Body of pancreas (tissue), 4 donors: ENCODE data around the gene RUSF1. TPM values are rescaled to one million over a fixed set of nuclear protein-coding genes. Genes with fewer than 3 reads are reported as not detected.
A peak's percentile ranks its signal among the peaks of the same experiment; 100 is the strongest.
"Not testable (repeated sequence)": the region's sequence is repeated elsewhere in the genome, so short reads cannot be mapped to it uniquely, and the experiment has no call there.

Experiments
- ATAC-seq: fragments of 150-250 bp; one replicate; pipeline ENCODE4 v1.9.1; 2016
- DNase-seq, 4 donors: peaks; one replicate each; pipeline ENCODE4 v3.0.0-alpha.2; 2019
- H3K27ac ChIP-seq, 4 donors: fragments of 200-600 bp; sonication (generic); 1 replicate in 3 of 4; 2 replicates in 1 of 4; pipeline versions ENCODE4 v1.5.1 to v1.6.1; 2016 to 2019; ENCODE audit warnings: mild to moderate bottlenecking in 1 of 4, mixed read lengths in 1 of 4, moderate library complexity in 1 of 4
- H3K27me3 ChIP-seq, 2 donors: fragments of 200-600 bp; sonication (generic); one replicate each; pipeline ENCODE4 v1.6.0; 2016; ENCODE audit warnings: mild to moderate bottlenecking in 1 of 2
- H3K36me3 ChIP-seq, 2 donors: fragments of 200-600 bp; sonication (generic); replicated peaks in 1 of 2; 2 replicates each; pipeline ENCODE4 v1.5.1; 2016; ENCODE audit warnings: low read depth in 2 of 2; ENCODE audit not compliant: insufficient read depth in 1 of 2
- H3K4me1 ChIP-seq: fragments of 200-600 bp; sonication (generic); one replicate; pipeline ENCODE4 v1.6.0; 2016
- H3K4me3 ChIP-seq, 2 donors: fragments of 200-600 bp; sonication (generic); 1 replicate in 1 of 2; 2 replicates in 1 of 2; pipeline ENCODE4 v1.5.1; 2016 to 2019
- H3K9me3 ChIP-seq, 3 donors: fragments of 200-600 bp; sonication (generic); 1 replicate in 2 of 3; 2 replicates in 1 of 3; pipeline ENCODE4 v1.5.1; 2016
- POLR2A ChIP-seq, 3 donors: fragments of 450-650 bp; IDR thresholded peaks; one replicate each; pipeline ENCODE4 v1.6.1; 2016; ENCODE audit warnings: antibody characterized with exemption in 3 of 3, mild to moderate bottlenecking in 2 of 3
- WGBS, 2 donors: methylation state at CpG; one replicate each; pipeline ENCODE4 v1.1.5; 2017; 5-methylcytosine and 5-hydroxymethylcytosine counted together
- intact Hi-C: fragments of 100-400 bp; cut with DNase I; formaldehyde crosslinking; loops from one replicate; pipeline ENCODE4 v1.15.1; 2023
- total RNA-seq, 2 donors: library from RNA; depleted of rRNA; stranded (reverse); fragments of >200 nt; gene quantifications; one replicate each; pipeline ENCODE4 v1.1.0, GENCODE V29; 2016
- TF ChIP-seq, protein P1 (sequence below), 7 experiments: fragments of 450-650 bp in 4 of 7; fragments of 200-600 bp in 3 of 7; sonication (generic) in 3 of 7; IDR thresholded peaks; one replicate each; pipeline ENCODE4 v1.5.1; 2016 to 2019; ENCODE audit warnings: antibody characterized with exemption in 7 of 7

RUSF1 gene
- total RNA-seq, 2 donors from 2014 or later, result 72.9 to 77.5 TPM

DNA sequence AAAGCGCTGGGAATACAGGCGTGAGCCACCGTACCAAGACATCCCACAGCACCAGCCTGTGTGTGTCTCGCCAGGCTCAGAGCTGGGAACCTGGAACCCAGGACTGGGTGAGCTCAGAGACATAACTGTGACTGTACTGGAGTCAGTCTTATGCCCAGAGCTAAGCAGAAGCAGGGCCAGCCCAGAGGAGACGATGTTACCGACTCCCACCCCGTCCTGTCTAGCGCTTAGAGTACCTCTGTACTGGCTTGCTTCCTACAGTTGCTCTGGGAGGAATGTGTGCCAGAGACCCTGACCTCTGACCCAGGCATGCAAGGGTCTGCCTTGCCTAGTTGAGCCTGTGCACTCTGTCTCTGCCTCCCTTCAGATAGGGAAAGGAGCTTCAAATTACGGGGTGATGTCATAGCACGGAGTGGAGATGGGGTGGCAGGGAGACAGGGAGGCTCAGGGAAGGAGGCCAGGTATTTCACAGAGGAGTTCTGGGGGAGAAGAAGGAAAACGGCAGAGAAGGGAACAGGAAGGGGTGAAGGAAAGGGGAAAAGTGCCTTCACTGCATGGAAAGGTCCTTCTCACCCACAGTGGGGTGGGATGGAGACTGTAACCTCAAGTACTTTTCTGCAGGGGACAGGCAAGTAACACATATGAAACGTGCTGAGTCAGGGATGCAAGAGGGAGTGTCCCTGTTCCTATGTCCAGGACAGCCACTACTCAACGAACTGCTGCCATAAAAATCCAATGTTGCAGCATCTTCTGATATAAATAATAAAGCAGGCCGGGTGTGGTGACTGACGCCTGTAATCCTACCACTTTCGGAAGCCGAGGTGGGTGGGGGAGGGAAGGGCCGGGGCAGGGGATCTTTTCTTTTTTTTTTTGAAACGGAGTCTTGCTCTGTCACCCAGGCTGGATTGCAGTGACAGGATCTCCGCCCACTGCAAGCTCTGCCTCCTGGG lies 54.7 kb downstream of the RUSF1 start:
- Histone ChIP-seq H3K27me3 (no peaks in the 10 kb centered on the region), H3K9me3 (no peaks in the 10 kb centered on the region), H3K4me1 (peaks cover 62% of the 10 kb centered on the region), H3K36me3 (no peaks in the 10 kb centered on the region), H3K4me3 (no peak overlapping the region), H3K27ac (peak overlapping the region in 2 of 4 donors; percentile 10 to 22)
- WGBS, 2 donors, result 68 to 79% methylated on average over 20 of the region's 20 CpGs
- DNase-seq, result peak in 1 of 4 donors; percentile 23
- TF ChIP-seq, protein P1, sequence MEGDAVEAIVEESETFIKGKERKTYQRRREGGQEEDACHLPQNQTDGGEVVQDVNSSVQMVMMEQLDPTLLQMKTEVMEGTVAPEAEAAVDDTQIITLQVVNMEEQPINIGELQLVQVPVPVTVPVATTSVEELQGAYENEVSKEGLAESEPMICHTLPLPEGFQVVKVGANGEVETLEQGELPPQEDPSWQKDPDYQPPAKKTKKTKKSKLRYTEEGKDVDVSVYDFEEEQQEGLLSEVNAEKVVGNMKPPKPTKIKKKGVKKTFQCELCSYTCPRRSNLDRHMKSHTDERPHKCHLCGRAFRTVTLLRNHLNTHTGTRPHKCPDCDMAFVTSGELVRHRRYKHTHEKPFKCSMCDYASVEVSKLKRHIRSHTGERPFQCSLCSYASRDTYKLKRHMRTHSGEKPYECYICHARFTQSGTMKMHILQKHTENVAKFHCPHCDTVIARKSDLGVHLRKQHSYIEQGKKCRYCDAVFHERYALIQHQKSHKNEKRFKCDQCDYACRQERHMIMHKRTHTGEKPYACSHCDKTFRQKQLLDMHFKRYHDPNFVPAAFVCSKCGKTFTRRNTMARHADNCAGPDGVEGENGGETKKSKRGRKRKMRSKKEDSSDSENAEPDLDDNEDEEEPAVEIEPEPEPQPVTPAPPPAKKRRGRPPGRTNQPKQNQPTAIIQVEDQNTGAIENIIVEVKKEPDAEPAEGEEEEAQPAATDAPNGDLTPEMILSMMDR (IDR thresholded peaks at IDR 0.05), result no peak
- no peak for TF ChIP-seq POLR2A (IDR thresholded peaks at IDR 0.05)
- ATAC-seq, result no peak
- intact Hi-C loops, result no loop called here

DNA sequence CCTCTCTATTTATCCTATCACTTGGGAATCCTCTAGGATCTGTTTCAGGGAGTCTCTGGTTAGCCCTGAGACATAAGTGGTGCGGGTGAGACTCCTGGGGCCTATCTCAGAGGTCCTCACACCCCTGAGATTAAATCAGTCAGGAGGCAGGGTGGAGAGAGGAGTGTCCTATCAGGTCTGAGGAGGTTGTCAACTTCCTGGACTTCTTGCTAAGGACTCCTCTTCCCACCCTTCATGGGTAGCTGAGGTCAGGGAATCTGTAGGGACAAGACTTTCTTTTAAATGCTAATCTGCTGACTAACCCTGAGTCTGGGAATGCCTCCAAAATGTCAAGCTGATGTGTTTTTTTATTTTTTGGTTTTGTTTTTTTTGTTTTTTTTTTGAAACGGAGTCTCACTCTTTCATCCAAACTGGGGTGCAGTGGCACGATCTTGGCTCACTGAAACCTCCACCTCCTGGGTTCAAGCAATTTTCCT lies 55.5 kb downstream of the RUSF1 start:
- ATAC-seq, result peak; percentile 51
- DNase-seq, result no peak
- Histone ChIP-seq H3K4me3 (no peak overlapping the region), H3K9me3 (no peaks in the 10 kb centered on the region), H3K27me3 (no peaks in the 10 kb centered on the region), H3K36me3 (no peaks in the 10 kb centered on the region), H3K27ac (peak overlapping the region in 2 of 4 donors; percentile 10 to 22), H3K4me1 (peaks cover 56% of the 10 kb centered on the region)
- 50 to 65% methylated on average over 3 of the region's 3 CpGs for WGBS, 2 donors
- TF ChIP-seq, protein P1 (IDR thresholded peaks at IDR 0.05), result no peak
- TF ChIP-seq POLR2A (IDR thresholded peaks at IDR 0.05), result no peak
- intact Hi-C loops, result no loop called here

DNA sequence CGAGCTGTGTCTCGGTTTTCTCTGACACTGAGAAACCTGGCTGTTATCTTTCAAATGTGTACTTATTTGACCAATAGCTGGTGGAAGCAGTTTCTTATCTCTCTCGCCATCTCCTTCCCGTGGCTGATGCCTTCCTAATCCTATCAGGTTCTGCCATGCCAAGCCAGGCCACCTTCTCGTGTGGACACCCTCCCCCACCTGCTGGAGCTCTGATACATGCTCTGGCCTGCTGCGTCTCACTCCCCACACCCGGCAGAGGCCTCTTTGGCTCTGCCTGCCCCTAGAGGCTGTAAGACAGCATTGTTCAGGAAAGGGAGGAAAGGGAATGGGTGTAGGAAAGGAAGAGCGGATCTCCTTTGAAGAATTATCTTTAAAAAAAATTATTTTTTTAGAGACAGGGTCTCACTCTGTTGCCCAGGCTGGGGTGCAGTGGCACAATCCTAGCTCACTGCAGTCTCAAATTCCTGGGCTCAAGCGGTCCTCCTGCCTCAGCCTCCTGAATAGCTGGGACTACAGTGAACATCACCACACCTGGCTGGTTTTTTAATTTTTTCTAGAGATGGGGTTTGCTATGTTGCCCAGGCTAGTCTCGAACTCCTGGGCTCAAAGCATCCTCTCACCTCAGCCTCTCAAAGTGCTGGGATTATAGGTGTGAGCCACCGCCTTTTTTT lies 56.4 kb downstream of the RUSF1 start:
- H3K27me3 ChIP-seq, result no peaks in the 10 kb centered on the region
- DNase-seq (peak; percentile 54 to 71 (median 68)), ATAC-seq (peak; percentile 70)
- WGBS, 2 donors, result 43 to 50% methylated on average over 11 of the region's 11 CpGs
- H3K4me3 ChIP-seq, result no peak overlapping the region
- intact Hi-C loops, result no loop called here
- peak overlapping the region in 1 of 4 donors; percentile 22 for H3K27ac ChIP-seq
- H3K36me3 ChIP-seq, result no peaks in the 10 kb centered on the region
- TF ChIP-seq, protein P1 (IDR thresholded peaks at IDR 0.05), result peak in 6 of 7 experiments; percentile 27 to 51 (median 46)
- peak in 1 of 3 donors; percentile 12 for TF ChIP-seq POLR2A (IDR thresholded peaks at IDR 0.05)
- no peaks in the 10 kb centered on the region for H3K9me3 ChIP-seq
- peaks cover 48% of the 10 kb centered on the region for H3K4me1 ChIP-seq

DNA sequence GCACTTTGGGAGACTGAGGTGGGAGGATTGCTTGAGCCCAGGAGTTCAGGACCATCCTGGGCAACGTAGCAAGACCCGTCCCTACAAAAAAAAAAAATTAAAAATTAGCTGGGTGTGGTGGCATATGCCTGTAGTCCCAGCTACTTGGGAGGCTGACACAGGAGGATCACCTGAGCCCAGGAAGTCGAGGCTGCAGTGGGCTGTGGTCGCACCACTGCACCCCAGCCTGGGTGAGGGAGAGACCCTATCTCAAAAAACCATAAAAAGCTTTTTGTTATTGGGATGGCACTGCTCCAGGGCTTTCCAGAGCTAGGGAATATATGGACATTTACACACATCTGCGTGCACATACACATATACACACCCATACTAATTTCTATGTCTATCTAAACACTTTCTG lies 57.0 kb downstream of the RUSF1 start:
- DNase-seq, result no peak
- TF ChIP-seq POLR2A (IDR thresholded peaks at IDR 0.05), result no peak
- TF ChIP-seq, protein P1 (IDR thresholded peaks at IDR 0.05), result no peak
- Histone ChIP-seq H3K36me3 (no peaks in the 10 kb centered on the region), H3K9me3 (no peaks in the 10 kb centered on the region), H3K27ac (no peak overlapping the region), H3K27me3 (no peaks in the 10 kb centered on the region), H3K4me3 (no peak overlapping the region), H3K4me1 (peaks cover 42% of the 10 kb centered on the region)
- ATAC-seq, result no peak
- intact Hi-C loops, result no loop called here
- 80 to 93% methylated on average over 5 of the region's 5 CpGs for WGBS, 2 donors

DNA sequence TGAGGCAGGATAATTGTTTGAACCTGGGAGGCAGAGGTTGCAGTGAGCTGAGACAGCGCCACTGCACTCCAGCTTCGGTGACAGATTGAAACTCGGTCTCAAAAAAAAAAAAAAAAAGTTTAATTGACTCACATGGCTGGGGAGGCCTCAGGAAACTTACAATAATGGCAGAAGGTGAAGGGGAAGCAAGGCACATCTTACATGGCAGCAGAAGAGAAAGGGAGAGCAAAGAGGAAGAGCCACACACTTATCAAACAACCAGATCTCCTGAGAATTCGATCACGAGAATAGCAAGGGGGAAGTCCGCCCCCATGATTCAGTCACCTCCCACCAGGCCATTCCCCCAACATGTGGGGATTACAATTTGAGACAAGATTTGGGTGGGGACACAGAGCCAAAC lies 62.3 kb downstream of the RUSF1 start:
- DNase-seq, H3K27me3 ChIP-seq, intact Hi-C loops, H3K36me3 ChIP-seq, H3K27ac ChIP-seq, H3K4me3 ChIP-seq, H3K4me1 ChIP-seq, H3K9me3 ChIP-seq, ATAC-seq: not testable (repeated sequence)
- 67 to 78% methylated on average over 6 of the region's 6 CpGs for WGBS, 2 donors
